Endothelial cell of umbilical vein (primary cell): ENCODE measurements around the gene DOC2B. TPM values are rescaled to one million over a fixed set of nuclear protein-coding genes. Genes with fewer than 3 reads are reported as not detected.

ENCODE experiments used
- BruUV-seq: library from RNA; stranded (reverse); fragments of 400-500 nt; replicated peaks from 2 replicates; lab custom pipeline; 2021; lab: Mats Ljungman, UMichigan
- CTCF ChIA-PET: fragments of 300-600, 350-600 bp; sonication (Branson Sonifier 250); formaldehyde crosslinking; loops from one replicate; lab custom pipeline; 2021; ENCODE audit warnings: antibody characterized with exemption, inconsistent platforms; lab: Charles Lee
- POLR2A ChIA-PET: fragments of 300-600, 350-600 bp; sonication (Branson Sonifier 250); formaldehyde crosslinking; loops from one replicate; lab custom pipeline; 2021; ENCODE audit warnings: antibody characterized with exemption, inconsistent platforms; lab: Charles Lee
- DNase-seq: peaks from one replicate; pipeline ENCODE4 v3.0.0-alpha.2; 2011; ENCODE audit warnings: low read depth, low spot score
- FAIRE-seq: peaks from 2 replicates; lab custom pipeline; 2011; peaks lifted over from hg19 to GRCh38; lab: Jason Lieb, UNC
- H2AFZ ChIP-seq: 2 replicates; pipeline ENCODE4 v1.6.0; 2012; ENCODE audit warnings: low read depth, low read length, control low read depth, inconsistent platforms
- H3K27ac ChIP-seq: 2 replicates; pipeline ENCODE4 v1.5.1; 2011; ENCODE audit warnings: low read depth, mild to moderate bottlenecking, control low read depth, low read length, moderate library complexity; ENCODE audit not compliant: insufficient read depth
- H3K27me3 ChIP-seq, 2 experiments: 2 replicates each; pipeline versions ENCODE4 v1.6.0 to v1.6.1; 2011; ENCODE audit warnings: low read length in 2 of 2, mixed read lengths in 1 of 2; ENCODE audit not compliant: control insufficient read depth in 2 of 2, insufficient read depth in 2 of 2
- H3K36me3 ChIP-seq, 2 experiments: 2 replicates in 1 of 2; 3 replicates in 1 of 2; pipeline ENCODE4 v1.5.1; 2011; ENCODE audit warnings: low read length in 2 of 2, mild to moderate bottlenecking in 1 of 2, moderate library complexity in 1 of 2; ENCODE audit not compliant: control insufficient read depth in 2 of 2, insufficient read depth in 2 of 2; ENCODE audit errors: extremely low read depth in 1 of 2
- H3K4me1 ChIP-seq: 3 replicates; pipeline ENCODE4 v1.5.1; 2011; ENCODE audit warnings: mild to moderate bottlenecking, low read length; ENCODE audit not compliant: control insufficient read depth, insufficient read depth; ENCODE audit errors: extremely low read depth
- H3K4me2 ChIP-seq: 2 replicates; pipeline ENCODE4 v1.6.1; 2011; ENCODE audit warnings: low read length, control low read depth, mixed read lengths; ENCODE audit not compliant: insufficient read depth
- H3K4me3 ChIP-seq, 3 experiments: fragments of 200-600 bp in 1 of 3; sonication (generic), shearing (Covaris generic) in 1 of 3; replicated peaks in 1 of 3; 2 replicates each; pipeline ENCODE4 v1.5.1; 2011 to 2016; ENCODE audit warnings: control low read depth in 3 of 3, low read length in 3 of 3, mild to moderate bottlenecking in 2 of 3, inconsistent platforms in 1 of 3, low read depth in 1 of 3, moderate library complexity in 1 of 3; ENCODE audit not compliant: insufficient read depth in 1 of 3
- H3K79me2 ChIP-seq: 2 replicates; pipeline ENCODE4 v1.6.0; 2012; ENCODE audit warnings: low read length, inconsistent platforms; ENCODE audit not compliant: control insufficient read depth, insufficient read depth
- H3K9ac ChIP-seq: replicated peaks from 2 replicates; pipeline ENCODE3; 2011; ENCODE audit warnings: low read length, control low read depth; ENCODE audit not compliant: insufficient read depth; ENCODE audit errors: extremely low read depth
- H3K9me1 ChIP-seq: replicated peaks from 3 replicates; pipeline ENCODE4 v1.6.0; 2011; ENCODE audit warnings: mild to moderate bottlenecking, low read length; ENCODE audit not compliant: control insufficient read depth, insufficient read depth; ENCODE audit errors: extremely low read depth
- H3K9me3 ChIP-seq: replicated peaks from 2 replicates; pipeline ENCODE4 v1.5.1; 2012; ENCODE audit warnings: low read length, inconsistent platforms; ENCODE audit not compliant: control insufficient read depth, insufficient read depth
- H4K20me1 ChIP-seq: replicated peaks from 2 replicates; pipeline ENCODE3; 2011; ENCODE audit warnings: mild to moderate bottlenecking, low read length; ENCODE audit not compliant: control insufficient read depth, insufficient read depth; ENCODE audit errors: extremely low read depth
- CTCF ChIP-seq, 2 donors: IDR thresholded peaks; 1 replicate in 1 of 2; 2 replicates in 1 of 2; pipeline ENCODE4 v1.5.1; 2011; ENCODE audit warnings: low read length in 2 of 2, mild to moderate bottlenecking in 2 of 2, moderate library complexity in 2 of 2, control low read depth in 1 of 2, inconsistent platforms in 1 of 2, low read depth in 1 of 2; ENCODE audit not compliant: insufficient read depth in 1 of 2; ENCODE audit errors: extremely low read depth in 1 of 2
- EZH2 ChIP-seq: IDR thresholded peaks from 2 replicates; pipeline ENCODE4 v1.6.1; 2012; ENCODE audit warnings: borderline replicate concordance, low read depth, mild to moderate bottlenecking, moderate library complexity, low read length, inconsistent platforms; ENCODE audit not compliant: severe bottlenecking
- FOS ChIP-seq: IDR thresholded peaks from 2 replicates; pipeline ENCODE4 v1.6.1; 2011; ENCODE audit warnings: mild to moderate bottlenecking, low read length, moderate library complexity, borderline replicate concordance; ENCODE audit not compliant: insufficient read depth
- GATA2 ChIP-seq: IDR thresholded peaks from 2 replicates; pipeline ENCODE4 v1.7.0; 2011; ENCODE audit warnings: low read depth, mild to moderate bottlenecking, moderate library complexity, mixed read lengths, low read length; ENCODE audit not compliant: insufficient read length, insufficient read depth
- JUN ChIP-seq: IDR thresholded peaks from 2 replicates; pipeline ENCODE4 v1.6.1; 2011; ENCODE audit warnings: borderline replicate concordance, low read depth; ENCODE audit not compliant: insufficient read length, insufficient read depth
- MYC ChIP-seq: IDR thresholded peaks from one replicate; pipeline ENCODE4 v1.6.1; 2011; ENCODE audit warnings: mild to moderate bottlenecking, low read depth, low read length
- POLR2A ChIP-seq: IDR thresholded peaks from 2 replicates; pipeline ENCODE4 v1.6.1; 2012; ENCODE audit warnings: low read depth, mild to moderate bottlenecking, control low read depth, low read length
- POLR2AphosphoS5 ChIP-seq: IDR thresholded peaks from 2 replicates; pipeline ENCODE4 v1.6.1; 2012; ENCODE audit warnings: low read depth, mild to moderate bottlenecking, control low read depth, low read length, moderate library complexity; ENCODE audit not compliant: insufficient read depth
- dilution Hi-C: fragments of 300-500 bp; cut with MboI; formaldehyde crosslinking; loops from one replicate; pipeline ENCODE4 v1.15.0; 2019; ENCODE audit warnings: low sequenced_read_pairs; ENCODE audit not compliant: extremely low pct_ligation_motif_present
- intact Hi-C: fragments of 100-400 bp; cut with micrococcal nuclease; formaldehyde crosslinking; loops from one replicate; pipeline ENCODE4 v1.10.0; 2022
- polyA plus RNA-seq, 4 experiments: library from polyadenylated mRNA; depleted of rRNA in 3 of 4; stranded (reverse) in 3 of 4; unstranded in 1 of 4; fragments of >200 nt; gene quantifications; 2 replicates each; pipeline versions ENCODE4 v1.2.1 to v1.2.3, GENCODE V29; 2011 to 2012; ENCODE audit warnings: missing spikeins in 1 of 4
- total RNA-seq: library from RNA; stranded (reverse); gene quantifications from 2 replicates; pipeline ENCODE4 v1.2.3, GENCODE V29; 2021
- TF ChIP-seq, protein P1 (sequence below): IDR thresholded peaks from 2 replicates; pipeline ENCODE4 v1.6.1; 2011; ENCODE audit not compliant: insufficient read depth, insufficient read length

Gene DOC2B
- total and polyA plus RNA-seq, 2 donors (not counting 3 experiments of a cell fraction or from before 2014, with no cell fraction given): 0.10 to 0.22 TPM

GRCh38 chr17:161481-161880, 20.0 kb downstream of the DOC2B start:
- TF ChIP-seq POLR2A (no peak), EZH2 (no peak), POLR2AphosphoS5 (no peak), MYC (no peak), CTCF (IDR thresholded peaks at IDR 0.05; ENCODE audit: extremely low read depth in 1 of 2, insufficient read depth in 1 of 2, low read depth in 1 of 2, low read length in 2 of 2) (no peak), GATA2 (no peak), JUN (no peak), FOS (no peak)
- TF ChIP-seq, protein P1, sequence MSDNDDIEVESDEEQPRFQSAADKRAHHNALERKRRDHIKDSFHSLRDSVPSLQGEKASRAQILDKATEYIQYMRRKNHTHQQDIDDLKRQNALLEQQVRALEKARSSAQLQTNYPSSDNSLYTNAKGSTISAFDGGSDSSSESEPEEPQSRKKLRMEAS: no peak
- FAIRE-seq: no peak
- CTCF ChIA-PET: interaction anchor here (1.7 to 2.3 kb wide), 2 partner anchors 224 to 539 kb away, joined by 7 to 10 read pairs; no protein-coding TSS in a partner anchor

More at GRCh38 chr17:161481-161880, 20.0 kb downstream of the DOC2B start:
- Histone ChIP-seq H3K79me2 (no peaks in the 10 kb centered on the region), H4K20me1 (no peaks in the 10 kb centered on the region), H3K9me3 (no peaks in the 10 kb centered on the region), H3K9me1 (no peaks in the 10 kb centered on the region), H3K27me3 (no peaks in the 10 kb centered on the region), H3K4me3 (no peak overlapping the region), H3K4me1 (no peaks in the 10 kb centered on the region), H3K27ac (no peak overlapping the region), H3K4me2 (no peak overlapping the region), H3K9ac (no peak overlapping the region), H2AFZ (no peak overlapping the region), H3K36me3 (no peaks in the 10 kb centered on the region)
- POLR2A ChIA-PET: no interaction called here
- BruUV-seq: no TSS peak
- no peak for DNase-seq
- intact Hi-C loops: no loop called here
- dilution Hi-C loops: no loop called here
